22Rv1 (cell line): Measurements from ENCODE around the gene LYZL6.
"Not testable (repeated sequence)": the region's sequence is repeated elsewhere in the genome, so short reads cannot be mapped to it uniquely, and the experiment has no call there.

Source experiments
- H3K27ac ChIP-seq: fragments of 450-650 bp; 2 replicates; pipeline ENCODE4 v1.5.1; 2017
- ZFX ChIP-seq: fragments of 450-650 bp; IDR thresholded peaks from 2 replicates; pipeline ENCODE4 v1.6.1; 2017; ENCODE audit warnings: antibody characterized with exemption, borderline replicate concordance
- TF ChIP-seq, protein P1 (sequence below): fragments of 450-650 bp; IDR thresholded peaks from 2 replicates; pipeline ENCODE4 v1.5.1; 2017; ENCODE audit warnings: mild to moderate bottlenecking

The LYZL6 gene

DNA sequence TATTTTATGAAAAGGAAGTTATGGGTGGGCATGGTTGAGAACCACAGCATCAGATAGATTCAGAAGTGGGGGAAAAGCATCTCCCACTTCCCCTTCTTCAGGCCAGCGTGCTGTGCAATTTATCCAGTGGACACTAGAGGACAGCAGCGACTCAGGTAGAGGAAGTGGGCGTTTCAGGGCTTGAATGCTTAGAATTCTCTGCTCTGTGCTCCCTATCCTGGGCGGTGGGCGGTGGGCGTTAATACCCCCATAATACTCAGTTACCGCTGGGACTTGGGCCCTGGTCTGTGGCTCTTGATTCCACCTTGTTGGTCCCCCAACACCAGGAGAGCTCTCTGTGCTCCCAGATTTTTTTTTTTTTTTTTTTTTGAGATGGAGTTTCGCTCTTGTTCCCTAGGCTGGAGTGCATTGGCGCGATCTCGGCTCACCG is 3.7 kb upstream of the LYZL6 start:
- TF ChIP-seq, protein P1, sequence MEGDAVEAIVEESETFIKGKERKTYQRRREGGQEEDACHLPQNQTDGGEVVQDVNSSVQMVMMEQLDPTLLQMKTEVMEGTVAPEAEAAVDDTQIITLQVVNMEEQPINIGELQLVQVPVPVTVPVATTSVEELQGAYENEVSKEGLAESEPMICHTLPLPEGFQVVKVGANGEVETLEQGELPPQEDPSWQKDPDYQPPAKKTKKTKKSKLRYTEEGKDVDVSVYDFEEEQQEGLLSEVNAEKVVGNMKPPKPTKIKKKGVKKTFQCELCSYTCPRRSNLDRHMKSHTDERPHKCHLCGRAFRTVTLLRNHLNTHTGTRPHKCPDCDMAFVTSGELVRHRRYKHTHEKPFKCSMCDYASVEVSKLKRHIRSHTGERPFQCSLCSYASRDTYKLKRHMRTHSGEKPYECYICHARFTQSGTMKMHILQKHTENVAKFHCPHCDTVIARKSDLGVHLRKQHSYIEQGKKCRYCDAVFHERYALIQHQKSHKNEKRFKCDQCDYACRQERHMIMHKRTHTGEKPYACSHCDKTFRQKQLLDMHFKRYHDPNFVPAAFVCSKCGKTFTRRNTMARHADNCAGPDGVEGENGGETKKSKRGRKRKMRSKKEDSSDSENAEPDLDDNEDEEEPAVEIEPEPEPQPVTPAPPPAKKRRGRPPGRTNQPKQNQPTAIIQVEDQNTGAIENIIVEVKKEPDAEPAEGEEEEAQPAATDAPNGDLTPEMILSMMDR: peak; percentile 96
- no peak for TF ChIP-seq ZFX
- no peak overlapping the region for H3K27ac ChIP-seq

DNA sequence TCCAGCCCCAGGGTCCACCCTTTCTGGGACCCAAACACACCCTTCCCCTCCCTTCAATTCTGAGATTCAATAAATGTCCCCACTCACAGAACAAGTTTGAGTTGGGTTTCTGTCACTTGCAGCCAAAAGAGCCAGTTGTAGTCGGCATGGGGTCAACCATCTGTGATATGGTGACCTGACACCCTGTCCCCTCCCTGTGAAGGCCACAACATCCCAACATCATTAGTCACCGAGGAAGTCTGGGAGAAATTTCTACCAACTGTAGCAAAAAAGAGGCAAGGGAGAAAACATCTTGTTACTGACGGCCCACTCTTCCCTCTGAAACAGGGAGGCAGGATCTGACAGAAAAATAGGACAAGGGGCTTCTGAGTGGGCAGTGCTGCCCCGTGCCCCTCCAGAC is 638 bp upstream of the LYZL6 start:
- H3K27ac ChIP-seq: no peak overlapping the region
- TF ChIP-seq, protein P1: no peak
- no peak for TF ChIP-seq ZFX

DNA sequence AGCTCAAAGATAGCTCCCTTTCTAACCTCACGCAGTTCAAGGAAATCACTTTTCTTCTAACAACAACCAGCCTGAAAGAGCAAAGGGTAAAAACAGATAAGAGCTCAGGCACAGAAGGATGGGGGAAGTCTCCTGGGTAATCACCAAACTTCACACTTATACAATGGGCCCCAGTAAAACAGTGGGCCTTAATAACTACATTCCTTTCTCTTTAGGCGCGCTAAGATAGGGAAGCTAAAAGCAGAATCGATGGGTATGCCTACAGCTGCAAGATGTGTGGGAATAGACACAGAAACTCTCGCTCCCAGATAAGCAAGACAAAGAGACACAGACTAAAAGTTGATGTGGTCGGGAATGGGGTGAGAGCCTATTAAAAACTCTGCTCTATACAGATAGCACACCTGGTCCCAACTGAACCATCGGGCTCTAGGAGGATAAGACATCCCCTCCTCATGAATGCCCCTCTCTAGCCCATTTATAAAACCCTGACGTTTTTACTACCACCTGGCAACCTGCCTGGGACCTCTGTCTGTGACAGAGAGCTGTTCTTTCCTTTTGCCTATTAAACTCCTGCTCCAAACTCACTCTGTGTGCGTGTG is 826 bp downstream of the LYZL6 start:
- H3K27ac ChIP-seq: no peak overlapping the region
- TF ChIP-seq ZFX: no peak
- TF ChIP-seq, protein P1: no peak

DNA sequence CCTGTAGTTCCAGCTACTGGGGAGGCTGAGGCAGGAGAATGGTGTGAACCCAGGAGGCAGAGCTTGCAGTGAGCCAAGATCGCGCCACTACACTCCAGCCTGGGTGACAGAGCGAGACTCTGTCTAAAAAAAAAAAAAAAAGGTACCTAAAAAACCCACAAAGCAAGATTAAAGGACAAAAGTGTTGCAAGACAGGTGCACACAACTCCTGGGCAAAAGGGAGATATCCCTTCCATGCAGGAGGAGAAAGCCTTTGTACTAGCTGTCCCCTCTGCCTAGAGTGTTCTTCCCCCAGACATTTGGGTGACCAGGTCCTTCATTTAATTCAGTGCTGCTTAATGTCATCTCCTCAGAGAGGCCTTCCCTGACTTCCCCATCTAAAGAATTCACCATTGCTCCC is 5.0 kb downstream of the LYZL6 start:
- H3K27ac ChIP-seq: not testable (repeated sequence)

- H3K27ac ChIP-seq: no peak overlapping the region
- TF ChIP-seq, protein P1: no peak
- TF ChIP-seq ZFX: no peak
Measured at GRCh38 chr17:35936063-35936462, 7.5 kb downstream of the LYZL6 start.

DNA sequence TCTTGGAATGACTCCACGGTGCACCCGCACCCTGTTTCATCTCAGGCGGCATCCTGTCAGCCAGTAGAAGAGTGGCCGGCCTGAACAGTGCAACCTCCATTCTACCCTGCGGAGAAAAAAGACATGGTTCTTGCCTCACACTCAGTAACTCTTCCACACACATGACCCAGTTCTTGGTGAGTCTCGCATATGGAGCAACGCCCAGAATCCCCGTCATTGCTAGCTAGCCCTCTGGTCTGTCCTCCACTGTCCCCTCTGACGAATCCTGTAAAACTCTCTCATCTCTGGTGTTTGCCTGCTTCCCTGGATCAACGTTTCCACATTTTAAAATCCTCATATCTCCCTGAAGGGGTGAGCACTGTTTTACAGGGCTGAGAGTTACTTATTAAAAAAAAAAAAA is 8.8 kb downstream of the LYZL6 start:
- no peak for TF ChIP-seq ZFX
- TF ChIP-seq, protein P1: no peak
- no peak overlapping the region for H3K27ac ChIP-seq

DNA sequence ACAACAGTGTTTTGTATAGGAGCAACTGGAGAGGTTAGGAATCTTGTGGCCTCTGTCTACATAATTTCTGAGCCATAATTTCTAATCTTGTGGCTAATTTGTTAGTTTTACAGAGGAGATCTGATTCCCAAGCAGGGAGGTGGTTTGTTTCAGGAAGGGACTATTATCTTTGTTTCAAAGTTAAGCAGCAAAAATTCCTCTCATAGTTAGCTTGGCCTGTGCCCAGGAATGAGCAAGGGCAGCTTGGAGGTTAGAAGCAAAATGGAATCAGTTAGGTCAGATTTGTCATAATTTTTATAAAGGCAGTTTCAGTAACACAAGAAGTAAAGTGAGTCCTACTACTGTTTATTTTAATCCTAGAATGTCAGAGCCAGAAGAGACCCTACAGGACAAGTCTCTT is 10.9 kb downstream of the LYZL6 start:
- H3K27ac ChIP-seq: no peak overlapping the region
- no peak for TF ChIP-seq ZFX
- TF ChIP-seq, protein P1: no peak
